Anterior cingulate cortex (tissue), 58 donors: ENCODE results near the gene CLDN7.

Source experiments
- DNase-seq, 58 donors: peaks; one replicate each; lab custom pipeline; 2025; lab: John Stamatoyannopoulos, UW

Gene CLDN7

GRCh38 chr17:7239091-7240027 is 22.9 kb downstream of the CLDN7 start, which contains the start of gene PHF23:
Gene PHF23, minus strand, starts transcription at chr17:7239457. Its CDS starts 178 bp downstream, at chr17:7239279.
- DNase-seq: peak; percentile 91 to 100 (median 99)

GRCh38 chr17:7238420-7239090 is 23.7 kb downstream of the CLDN7 start:
- peak in 1 of 58 donors; percentile 35 for DNase-seq

- peak in 44 of 58 donors; percentile 29 to 81 (median 51) for DNase-seq
Observed at GRCh38 chr17:7237761-7238419, 24.4 kb downstream of the CLDN7 start.

- DNase-seq: no peak
Observed at GRCh38 chr17:7237266-7237760, 25.0 kb downstream of the CLDN7 start.

GRCh38 chr17:7236808-7237207 is 25.5 kb downstream of the CLDN7 start:
- no peak for DNase-seq

- no peak for DNase-seq
Observed at GRCh38 chr17:7235693-7236665, 26.3 kb downstream of the CLDN7 start.

- peak; percentile 58 to 97 (median 94) for DNase-seq
Observed at GRCh38 chr17:7234083-7234951, 28.0 kb downstream of the CLDN7 start, which contains the start of gene DVL2. Gene DVL2, minus strand, starts transcription at chr17:7234517. Its CDS starts 255 bp downstream, at chr17:7234262.

- DNase-seq: no peak
Observed at GRCh38 chr17:7233701-7234082, 28.6 kb downstream of the CLDN7 start.

- no peak for DNase-seq
Observed at GRCh38 chr17:7232114-7232513, 30.2 kb downstream of the CLDN7 start.

GRCh38 chr17:7229504-7229903 is 32.8 kb downstream of the CLDN7 start:
- DNase-seq: no peak

GRCh38 chr17:7228920-7229319 is 33.4 kb downstream of the CLDN7 start:
- no peak for DNase-seq

- no peak for DNase-seq
Observed at GRCh38 chr17:7226721-7227710, 35.3 kb downstream of the CLDN7 start.

- DNase-seq: no peak
Observed at GRCh38 chr17:7225711-7226331, 36.5 kb downstream of the CLDN7 start.

GRCh38 chr17:7224661-7225111 is 37.6 kb downstream of the CLDN7 start:
- DNase-seq: no peak

GRCh38 chr17:7224110-7224509 is 38.2 kb downstream of the CLDN7 start:
- peak in 1 of 58 donors; percentile 24 for DNase-seq

- no peak for DNase-seq
Observed at GRCh38 chr17:7223375-7223774, 38.9 kb downstream of the CLDN7 start.

GRCh38 chr17:7222972-7223292 is 39.3 kb downstream of the CLDN7 start:
- no peak for DNase-seq
